HepG2 (cell line): ENCODE measurements around the gene CA7. TPM values are rescaled to one million over a fixed set of nuclear protein-coding genes. Genes with fewer than 3 reads are reported as not detected.

ENCODE experiments used
- ARID5B ChIP-seq: IDR thresholded peaks from 2 replicates; pipeline ENCODE4 v1.4.0; 2020; ENCODE audit warnings: mild to moderate bottlenecking, missing genetic modification reagents
- BRD4 ChIP-seq: sonication (generic); formaldehyde crosslinking; IDR thresholded peaks from 2 replicates; pipeline ENCODE4 v1.4.0; 2020; ENCODE audit warnings: missing genetic modification reagents
- CBX5 ChIP-seq: sonication (generic); formaldehyde crosslinking; IDR thresholded peaks from 2 replicates; pipeline ENCODE4 v1.4.0; 2020; ENCODE audit warnings: missing genetic modification reagents, borderline replicate concordance
- HDAC2 ChIP-seq: sonication (generic); formaldehyde crosslinking; IDR thresholded peaks from 2 replicates; pipeline ENCODE4 v1.4.0; 2020; ENCODE audit warnings: missing genetic modification reagents
- HDAC6 ChIP-seq: fragments of 200-600 bp; sonication (generic); IDR thresholded peaks from 2 replicates; pipeline ENCODE4 v1.7.0; 2017; ENCODE audit warnings: mild to moderate bottlenecking, antibody characterized with exemption, low read length, low read depth
- IRF2 ChIP-seq: IDR thresholded peaks from 2 replicates; pipeline ENCODE4 v1.6.1; 2018; ENCODE audit warnings: missing genetic modification reagents, missing compliant biosample characterization
- IRX3 ChIP-seq: sonication (generic); formaldehyde crosslinking; IDR thresholded peaks from 2 replicates; pipeline ENCODE4 v1.8.1; 2023; ENCODE audit warnings: mild to moderate bottlenecking, low read depth, missing genetic modification reagents, borderline replicate concordance
- KDM6A ChIP-seq: IDR thresholded peaks from 2 replicates; pipeline ENCODE4 v1.6.1; 2016; ENCODE audit warnings: low read depth
- KLF16 ChIP-seq, 2 experiments: sonication (generic) in 1 of 2; formaldehyde crosslinking in 1 of 2; IDR thresholded peaks; 2 replicates each; pipeline versions ENCODE4 v1.6.1 to v1.8.0; 2016 to 2023; ENCODE audit warnings: missing genetic modification reagents in 2 of 2, missing compliant biosample characterization in 1 of 2
- LBX2 ChIP-seq: sonication (generic); formaldehyde crosslinking; IDR thresholded peaks from 2 replicates; pipeline ENCODE4 v1.5.0; 2020; ENCODE audit warnings: missing genetic modification reagents, mild to moderate bottlenecking, borderline replicate concordance
- MBD4 ChIP-seq: IDR thresholded peaks from 2 replicates; pipeline ENCODE4 v1.6.1; 2012; ENCODE audit warnings: low read length, inconsistent platforms, borderline replicate concordance
- MIXL1 ChIP-seq: IDR thresholded peaks from 2 replicates; pipeline ENCODE4 v1.6.1; 2016
- MLXIP ChIP-seq: sonication (generic); formaldehyde crosslinking; IDR thresholded peaks from 2 replicates; pipeline ENCODE4 v1.9.0; 2021; ENCODE audit warnings: missing genetic modification reagents, borderline replicate concordance
- MTF2 ChIP-seq: sonication (generic); formaldehyde crosslinking; IDR thresholded peaks from 2 replicates; pipeline ENCODE4 v1.5.0; 2020; ENCODE audit warnings: missing genetic modification reagents, borderline replicate concordance
- PREB ChIP-seq: sonication (generic); formaldehyde crosslinking; IDR thresholded peaks from 2 replicates; pipeline ENCODE4 v1.4.0; 2020; ENCODE audit warnings: missing genetic modification reagents
- SIN3B ChIP-seq: fragments of 150-350 bp; IDR thresholded peaks from 2 replicates; pipeline ENCODE4 v1.6.1; 2014; ENCODE audit warnings: low read length
- SRF ChIP-seq: IDR thresholded peaks from 2 replicates; pipeline ENCODE4 v1.6.1; 2011; ENCODE audit warnings: mild to moderate bottlenecking, low read depth, low read length, moderate library complexity
- TFDP2 ChIP-seq: sonication (generic); formaldehyde crosslinking; IDR thresholded peaks from 2 replicates; pipeline ENCODE4 v1.4.0; 2020; ENCODE audit warnings: missing genetic modification reagents
- ZIK1 ChIP-seq: sonication (generic); formaldehyde crosslinking; IDR thresholded peaks from 2 replicates; pipeline ENCODE4 v1.5.0; 2020; ENCODE audit warnings: mild to moderate bottlenecking, low read depth, missing genetic modification reagents, borderline replicate concordance
- ZNF138 ChIP-seq: sonication (generic); formaldehyde crosslinking; IDR thresholded peaks from 2 replicates; pipeline ENCODE4 v1.5.0; 2020; ENCODE audit warnings: mild to moderate bottlenecking, low read depth, missing genetic modification reagents
- ZNF746 ChIP-seq: sonication (generic); formaldehyde crosslinking; IDR thresholded peaks from 2 replicates; pipeline ENCODE4 v1.8.0; 2022; ENCODE audit warnings: mild to moderate bottlenecking, missing genetic modification reagents
- polyA plus RNA-seq, 8 experiments: library from polyadenylated mRNA; depleted of rRNA in 3 of 8; stranded (reverse) in 7 of 8; unstranded in 1 of 8; fragments of >200 nt; fragmentation: Illumina TruSeq in 4 of 8; extraction: Trizol in 4 of 8; gene quantifications; 2 replicates each; pipeline versions ENCODE4 v1.2.1 to v1.2.3, GENCODE V29; 2011 to 2016; ENCODE audit warnings: low read depth in 4 of 8, missing spikeins in 1 of 8, mixed read lengths in 1 of 8; ENCODE audit not compliant: insufficient read depth in 1 of 8
- total RNA-seq, 5 experiments: library from RNA; depleted of rRNA; stranded (reverse); fragments of >200 nt; fragmentation: Illumina TruSeq; extraction: Trizol; gene quantifications; 2 replicates each; pipeline ENCODE4 v1.2.3, GENCODE V29; 2016; ENCODE audit warnings: low read depth in 1 of 5

Gene CA7
- total and polyA plus RNA-seq, 2 of the 13 experiments (the other 11 are each of a cell fraction or from before 2014, with no cell fraction given): not detected

- TF ChIP-seq MTF2 (peak; percentile 99; the same call in 1 of the 2 replicates), ZIK1 (CRISPR knock-in tag) (peak; percentile 57; the same call in 1 of the 2 replicates), ZNF746 (CRISPR knock-in tag) (0 out of 2 replicates have a peak, but pooled peaks have one; percentile 63), HDAC2 (CRISPR knock-in tag) (peak; percentile 80), KDM6A (CRISPR knock-in tag) (no peak), SIN3B (no peak), KLF16 (CRISPR knock-in tag; IDR thresholded peaks at IDR 0.05) (no peak), CBX5 (CRISPR knock-in tag) (peak; percentile 76; the same call in 1 of the 2 replicates), TFDP2 (CRISPR knock-in tag) (peak; percentile 80), ARID5B (CRISPR knock-in tag) (peak; percentile 72), HDAC6 (no peak), BRD4 (CRISPR knock-in tag) (no peak), MBD4 (no peak), ZNF138 (no peak), IRF2 (CRISPR knock-in tag) (peak; percentile 84), IRX3 (CRISPR knock-in tag) (no peak), SRF (no peak), PREB (CRISPR knock-in tag) (no peak), LBX2 (CRISPR knock-in tag) (no peak), MIXL1 (CRISPR knock-in tag) (peak; percentile 65; the same call in 1 of the 2 replicates), MLXIP (no peak)
Measured at GRCh38 chr16:66872943-66873684, 28.9 kb downstream of the CA7 start (continued).
